Stimulated activated CD8-positive, alpha-beta memory T cell treated with anti-CD3 and anti-CD28 coated beads, Interleukin-4, amount 100 ng/mL, for 48 hours (primary cell): ENCODE measurements around the gene ADAMTSL3.
A peak's percentile ranks its signal among the peaks of the same experiment; 100 is the strongest.

Experiments
- DNase-seq: peaks from one replicate; pipeline ENCODE4 v3.0.0-alpha.2; 2020

ADAMTSL3 gene

GRCh38 chr15:83837945-83838571 is 184.1 kb downstream of the ADAMTSL3 start:
- DNase-seq, result peak; percentile 24

- DNase-seq, result no peak
Observed at GRCh38 chr15:83838763-83839162, 184.8 kb downstream of the ADAMTSL3 start.

- no peak for DNase-seq
Observed at GRCh38 chr15:83842281-83842680, 188.4 kb downstream of the ADAMTSL3 start.

- no peak for DNase-seq
Observed at GRCh38 chr15:83843471-83843871, 189.5 kb downstream of the ADAMTSL3 start.

- no peak for DNase-seq
Observed at GRCh38 chr15:83844742-83845141, 190.8 kb downstream of the ADAMTSL3 start.

GRCh38 chr15:83845230-83845629 is 191.3 kb downstream of the ADAMTSL3 start:
- no peak for DNase-seq

GRCh38 chr15:83846847-83847246 is 192.9 kb downstream of the ADAMTSL3 start:
- no peak for DNase-seq

- DNase-seq, result no peak
Observed at GRCh38 chr15:83848315-83849050, 194.6 kb downstream of the ADAMTSL3 start.

- DNase-seq, result no peak
Observed at GRCh38 chr15:83850015-83850414, 196.1 kb downstream of the ADAMTSL3 start.

GRCh38 chr15:83850501-83851245 is 196.8 kb downstream of the ADAMTSL3 start:
- DNase-seq, result no peak

GRCh38 chr15:83853232-83853631 is 199.3 kb downstream of the ADAMTSL3 start:
- no peak for DNase-seq

- DNase-seq, result no peak
Observed at GRCh38 chr15:83854321-83854720, 200.4 kb downstream of the ADAMTSL3 start.

- DNase-seq, result no peak
Observed at GRCh38 chr15:83854950-83855707, 201.2 kb downstream of the ADAMTSL3 start.

- no peak for DNase-seq
Observed at GRCh38 chr15:83855956-83856355, 202.0 kb downstream of the ADAMTSL3 start.

GRCh38 chr15:83858820-83859505 is 205.0 kb downstream of the ADAMTSL3 start:
- no peak for DNase-seq

- no peak for DNase-seq
Observed at GRCh38 chr15:83866692-83867091, 212.8 kb downstream of the ADAMTSL3 start.

GRCh38 chr15:83869341-83869740 is 215.4 kb downstream of the ADAMTSL3 start:
- no peak for DNase-seq

- no peak for DNase-seq
Observed at GRCh38 chr15:83871808-83872559, 218.1 kb downstream of the ADAMTSL3 start.

- DNase-seq, result no peak
Observed at GRCh38 chr15:83873966-83874365, 220.0 kb downstream of the ADAMTSL3 start.

- no peak for DNase-seq
Observed at GRCh38 chr15:83880529-83880928, 226.6 kb downstream of the ADAMTSL3 start.

- no peak for DNase-seq
Observed at GRCh38 chr15:83881156-83881555, 227.2 kb downstream of the ADAMTSL3 start.

GRCh38 chr15:83886321-83886720 is 232.4 kb downstream of the ADAMTSL3 start:
- DNase-seq, result no peak
